ENCODE results near the gene RFX2. TPM values are rescaled to one million over a fixed set of nuclear protein-coding genes. Genes with fewer than 3 reads are reported as not detected.
A peak's percentile ranks its signal among the peaks of the same experiment; 100 is the strongest.

The RFX2 gene
- total RNA-seq, 2 donors from 2014 or later = 14.0 to 14.8 TPM

DNA sequence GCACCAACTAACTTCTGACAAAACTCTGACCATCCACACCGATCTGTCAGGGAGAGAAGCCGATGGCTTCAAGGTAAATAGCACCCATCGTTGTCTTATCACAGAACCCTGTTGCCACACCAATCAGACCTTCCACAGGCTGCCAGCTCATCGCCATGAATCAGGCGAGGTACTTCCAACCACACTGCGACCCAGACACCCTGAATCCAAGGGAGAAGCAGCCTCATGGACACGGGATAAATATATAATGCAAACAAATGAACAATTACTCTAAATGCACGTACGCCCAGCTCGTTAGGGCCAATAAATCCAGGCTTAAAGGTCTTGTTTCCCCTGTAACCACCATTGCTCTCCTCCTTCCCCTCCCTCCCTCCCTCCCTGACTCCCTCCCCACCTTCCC, 153.1 kb downstream of the RFX2 start:
- DNase-seq (no peak), ATAC-seq (no peak)
- no peak overlapping the region for H3K4me3 ChIP-seq
- peaks cover 97% of the 10 kb centered on the region for H3K4me1 ChIP-seq
- no peaks in the 10 kb centered on the region for H3K36me3 ChIP-seq (replicated peaks in 1 of 2; ENCODE audit: insufficient read depth in 1 of 2, low read depth in 2 of 2)
- no peaks in the 10 kb centered on the region for H3K27me3 ChIP-seq
- 48 to 55% methylated on average over 10 of the region's 10 CpGs for WGBS, 2 donors
- TF ChIP-seq POLR2A (IDR thresholded peaks at IDR 0.05) = no peak
- TF ChIP-seq, protein P1, sequence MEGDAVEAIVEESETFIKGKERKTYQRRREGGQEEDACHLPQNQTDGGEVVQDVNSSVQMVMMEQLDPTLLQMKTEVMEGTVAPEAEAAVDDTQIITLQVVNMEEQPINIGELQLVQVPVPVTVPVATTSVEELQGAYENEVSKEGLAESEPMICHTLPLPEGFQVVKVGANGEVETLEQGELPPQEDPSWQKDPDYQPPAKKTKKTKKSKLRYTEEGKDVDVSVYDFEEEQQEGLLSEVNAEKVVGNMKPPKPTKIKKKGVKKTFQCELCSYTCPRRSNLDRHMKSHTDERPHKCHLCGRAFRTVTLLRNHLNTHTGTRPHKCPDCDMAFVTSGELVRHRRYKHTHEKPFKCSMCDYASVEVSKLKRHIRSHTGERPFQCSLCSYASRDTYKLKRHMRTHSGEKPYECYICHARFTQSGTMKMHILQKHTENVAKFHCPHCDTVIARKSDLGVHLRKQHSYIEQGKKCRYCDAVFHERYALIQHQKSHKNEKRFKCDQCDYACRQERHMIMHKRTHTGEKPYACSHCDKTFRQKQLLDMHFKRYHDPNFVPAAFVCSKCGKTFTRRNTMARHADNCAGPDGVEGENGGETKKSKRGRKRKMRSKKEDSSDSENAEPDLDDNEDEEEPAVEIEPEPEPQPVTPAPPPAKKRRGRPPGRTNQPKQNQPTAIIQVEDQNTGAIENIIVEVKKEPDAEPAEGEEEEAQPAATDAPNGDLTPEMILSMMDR (IDR thresholded peaks at IDR 0.05) = no peak
- peak overlapping the region in 2 of 4 donors; percentile 17 to 22 for H3K27ac ChIP-seq
- no peaks in the 10 kb centered on the region for H3K9me3 ChIP-seq
- intact Hi-C loops (cut with DNase I) = no loop called here

- ATAC-seq (no peak), DNase-seq (peak in 2 of 4 donors; percentile 47 to 50)
- Histone ChIP-seq H3K27me3 (no peaks in the 10 kb centered on the region), H3K27ac (peak overlapping the region in 3 of 4 donors; percentile 15 to 22 (median 17)), H3K36me3 (replicated peaks in 1 of 2; ENCODE audit: insufficient read depth in 1 of 2, low read depth in 2 of 2) (no peaks in the 10 kb centered on the region), H3K4me1 (peaks cover 97% of the 10 kb centered on the region), H3K4me3 (no peak overlapping the region), H3K9me3 (no peaks in the 10 kb centered on the region)
- TF ChIP-seq, protein P1 (IDR thresholded peaks at IDR 0.05) = peak in 1 of 7 experiments; percentile 7
- no peak for TF ChIP-seq POLR2A (IDR thresholded peaks at IDR 0.05)
- intact Hi-C loops (cut with DNase I) = no loop called here
- 62 to 70% methylated on average over 10 to 12 of the region's 12 CpGs for WGBS, 2 donors
Measured at GRCh38 chr19:5956728-5957127, 153.6 kb downstream of the RFX2 start.

GRCh38 chr19:5956323-5956722, 154.0 kb downstream of the RFX2 start:
- Histone ChIP-seq H3K9me3 (no peaks in the 10 kb centered on the region), H3K4me3 (no peak overlapping the region), H3K27me3 (no peaks in the 10 kb centered on the region), H3K36me3 (replicated peaks in 1 of 2; ENCODE audit: insufficient read depth in 1 of 2, low read depth in 2 of 2) (no peaks in the 10 kb centered on the region), H3K27ac (peak overlapping the region in 3 of 4 donors; percentile 15 to 22 (median 17)), H3K4me1 (peaks cover 97% of the 10 kb centered on the region)
- TF ChIP-seq, protein P1 (IDR thresholded peaks at IDR 0.05) = no peak
- TF ChIP-seq POLR2A (IDR thresholded peaks at IDR 0.05) = no peak
- no peak for DNase-seq
- intact Hi-C loops (cut with DNase I) = no loop called here
- no peak for ATAC-seq
- 43 to 44% methylated on average over 3 of the region's 3 CpGs for WGBS, 2 donors

GRCh38 chr19:5955636-5955935, 154.7 kb downstream of the RFX2 start:
- DNase-seq (no peak), ATAC-seq (no peak)
- H3K27me3 ChIP-seq = no peaks in the 10 kb centered on the region
- no peaks in the 10 kb centered on the region for H3K36me3 ChIP-seq (replicated peaks in 1 of 2; ENCODE audit: insufficient read depth in 1 of 2, low read depth in 2 of 2)
- H3K9me3 ChIP-seq = no peaks in the 10 kb centered on the region
- H3K4me3 ChIP-seq = no peak overlapping the region
- TF ChIP-seq, protein P1 (IDR thresholded peaks at IDR 0.05) = no peak
- no peak for TF ChIP-seq POLR2A (IDR thresholded peaks at IDR 0.05)
- intact Hi-C loops (cut with DNase I) = no loop called here
- peaks cover 96% of the 10 kb centered on the region for H3K4me1 ChIP-seq
- H3K27ac ChIP-seq = peak overlapping the region in 2 of 4 donors; percentile 63 to 74
- 46 to 55% methylated on average over 3 of the region's 3 CpGs for WGBS, 2 donors

DNA sequence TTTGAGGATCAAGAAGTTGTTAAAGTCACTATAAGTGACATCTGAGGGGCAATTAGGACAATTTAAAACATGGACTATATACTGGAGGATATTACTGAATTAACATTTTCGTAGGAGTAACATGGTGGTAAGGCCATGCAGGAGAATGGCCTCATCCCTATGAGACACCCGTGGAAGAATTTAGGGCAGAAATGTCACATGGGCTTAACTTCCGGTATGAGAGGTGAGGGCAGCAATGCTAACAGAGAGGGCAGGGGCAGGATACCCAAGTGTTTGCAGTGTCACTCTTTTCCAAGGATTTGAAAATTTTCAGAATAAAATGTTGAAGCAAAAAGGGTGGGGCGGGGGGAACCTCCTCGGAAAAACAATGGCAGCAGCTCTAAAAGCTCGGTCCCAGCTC, 156.0 kb downstream of the RFX2 start:
- DNase-seq = no peak
- TF ChIP-seq, protein P1 (IDR thresholded peaks at IDR 0.05) = no peak
- TF ChIP-seq POLR2A (IDR thresholded peaks at IDR 0.05) = no peak
- H3K27ac ChIP-seq = peak overlapping the region; percentile 38 to 74 (median 66)
- H3K4me3 ChIP-seq = no peak overlapping the region
- H3K9me3 ChIP-seq = no peaks in the 10 kb centered on the region
- peaks cover 83% of the 10 kb centered on the region for H3K4me1 ChIP-seq
- intact Hi-C loops (cut with DNase I) = no loop called here
- WGBS, 2 donors = 27 to 30% methylated on average over 6 of the region's 6 CpGs
- no peaks in the 10 kb centered on the region for H3K27me3 ChIP-seq
- no peaks in the 10 kb centered on the region for H3K36me3 ChIP-seq (replicated peaks in 1 of 2; ENCODE audit: insufficient read depth in 1 of 2, low read depth in 2 of 2)
- ATAC-seq = no peak

All from body of pancreas (tissue), 4 donors.